IMR-90 (cell line): Measurements from ENCODE around the gene CLUH.

ENCODE experiments used
- BHLHE40 ChIP-seq: fragments of 150-350 bp; IDR thresholded peaks from 2 replicates; pipeline ENCODE4 v1.6.1; 2016; ENCODE audit warnings: mild to moderate bottlenecking, low read depth, low read length
- CEBPB ChIP-seq: IDR thresholded peaks from 2 replicates; pipeline ENCODE4 v1.6.1; 2012; ENCODE audit warnings: low read depth, low read length, improper control_type of control experiment
- ELK1 ChIP-seq: fragments of 150-350 bp; IDR thresholded peaks from 2 replicates; pipeline ENCODE4 v1.6.1; 2016; ENCODE audit warnings: low read depth, mild to moderate bottlenecking, low read length, moderate library complexity, borderline replicate concordance
- FOS ChIP-seq: fragments of 150-350 bp; IDR thresholded peaks from 2 replicates; pipeline ENCODE4 v1.6.1; 2016; ENCODE audit warnings: low read depth, low read length
- MAZ ChIP-seq: IDR thresholded peaks from 2 replicates; pipeline ENCODE4 v1.6.1; 2012; ENCODE audit warnings: low read depth, mild to moderate bottlenecking, low read length, improper control_type of control experiment, moderate library complexity, borderline replicate concordance
- MXI1 ChIP-seq: IDR thresholded peaks from 2 replicates; pipeline ENCODE4 v1.6.1; 2012; ENCODE audit warnings: low read depth, mild to moderate bottlenecking, low read length, moderate library complexity, borderline replicate concordance
- POLR2A ChIP-seq: IDR thresholded peaks from 2 replicates; pipeline ENCODE4 v1.6.1; 2012; ENCODE audit warnings: mild to moderate bottlenecking, low read depth, low read length
- RAD21 ChIP-seq: IDR thresholded peaks from 2 replicates; pipeline ENCODE4 v1.6.1; 2012; ENCODE audit warnings: low read length, improper control_type of control experiment
- RCOR1 ChIP-seq: IDR thresholded peaks from 2 replicates; pipeline ENCODE4 v1.6.1; 2012; ENCODE audit warnings: mild to moderate bottlenecking, low read length, improper control_type of control experiment; ENCODE audit not compliant: insufficient replicate concordance
- RFX5 ChIP-seq: IDR thresholded peaks from 2 replicates; pipeline ENCODE4 v1.8.0; 2012; ENCODE audit warnings: low read depth, mild to moderate bottlenecking, low read length, moderate library complexity
- SMC3 ChIP-seq: fragments of 150-350 bp; IDR thresholded peaks from 2 replicates; pipeline ENCODE4 v1.6.1; 2016; ENCODE audit warnings: low read depth, mild to moderate bottlenecking, antibody characterized with exemption, low read length, moderate library complexity
- TF ChIP-seq, protein P1 (sequence below): conservative IDR thresholded peaks from 2 replicates; pipeline ENCODE4 v1.5.1; 2012; ENCODE audit warnings: mild to moderate bottlenecking, low read depth, low read length, improper control_type of control experiment
- TF ChIP-seq, protein P2 (sequence below): fragments of 150-350 bp; IDR thresholded peaks from 2 replicates; pipeline ENCODE4 v1.6.1; 2017; ENCODE audit warnings: mild to moderate bottlenecking, antibody characterized with exemption, low read length, low read depth

DNA sequence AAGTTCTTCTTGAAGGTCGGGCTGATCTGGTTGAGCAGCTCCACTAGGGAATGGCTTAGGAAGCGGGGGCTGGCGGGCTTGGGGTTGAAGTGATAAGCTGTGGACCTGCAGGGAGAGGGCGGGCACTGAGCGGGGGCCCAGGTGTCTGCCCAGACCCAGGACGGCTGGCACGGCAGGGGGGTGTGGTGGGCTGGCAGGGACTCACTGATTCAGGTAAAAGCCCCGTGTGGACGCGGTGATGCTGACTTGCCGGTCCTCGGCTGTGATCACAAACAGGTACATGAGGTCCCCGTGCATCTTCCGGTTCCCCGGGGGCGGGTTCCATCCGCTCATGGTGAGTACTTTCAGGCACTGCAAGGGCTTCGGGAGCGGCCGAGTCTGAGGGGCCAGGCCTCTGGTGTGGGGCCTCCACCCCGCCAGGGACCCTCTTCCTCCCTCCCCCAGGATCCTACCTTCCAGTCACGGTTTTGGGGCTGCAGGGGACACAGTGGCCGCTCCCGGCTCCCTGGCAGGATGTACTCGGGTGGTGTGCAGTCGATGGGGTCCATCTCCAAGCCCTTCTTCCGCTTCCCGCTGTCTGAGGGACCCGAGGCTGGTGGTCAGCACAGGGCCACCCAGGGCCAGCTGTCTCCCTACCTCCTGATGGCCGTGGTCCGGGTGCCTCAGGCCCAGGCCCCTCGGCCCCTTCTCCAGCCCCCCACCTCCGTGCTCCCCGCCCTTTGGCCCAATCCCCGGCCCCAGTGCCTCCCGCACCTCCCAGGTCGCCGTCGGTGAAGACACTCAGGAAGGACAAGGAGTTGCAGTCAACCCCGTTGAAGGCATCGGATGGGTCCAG lies 10.2 kb downstream of the CLUH start:
- TF ChIP-seq, protein P1, sequence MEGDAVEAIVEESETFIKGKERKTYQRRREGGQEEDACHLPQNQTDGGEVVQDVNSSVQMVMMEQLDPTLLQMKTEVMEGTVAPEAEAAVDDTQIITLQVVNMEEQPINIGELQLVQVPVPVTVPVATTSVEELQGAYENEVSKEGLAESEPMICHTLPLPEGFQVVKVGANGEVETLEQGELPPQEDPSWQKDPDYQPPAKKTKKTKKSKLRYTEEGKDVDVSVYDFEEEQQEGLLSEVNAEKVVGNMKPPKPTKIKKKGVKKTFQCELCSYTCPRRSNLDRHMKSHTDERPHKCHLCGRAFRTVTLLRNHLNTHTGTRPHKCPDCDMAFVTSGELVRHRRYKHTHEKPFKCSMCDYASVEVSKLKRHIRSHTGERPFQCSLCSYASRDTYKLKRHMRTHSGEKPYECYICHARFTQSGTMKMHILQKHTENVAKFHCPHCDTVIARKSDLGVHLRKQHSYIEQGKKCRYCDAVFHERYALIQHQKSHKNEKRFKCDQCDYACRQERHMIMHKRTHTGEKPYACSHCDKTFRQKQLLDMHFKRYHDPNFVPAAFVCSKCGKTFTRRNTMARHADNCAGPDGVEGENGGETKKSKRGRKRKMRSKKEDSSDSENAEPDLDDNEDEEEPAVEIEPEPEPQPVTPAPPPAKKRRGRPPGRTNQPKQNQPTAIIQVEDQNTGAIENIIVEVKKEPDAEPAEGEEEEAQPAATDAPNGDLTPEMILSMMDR: no peak
- TF ChIP-seq MXI1: no peak
- no peak for TF ChIP-seq RFX5
- no peak for TF ChIP-seq SMC3
- TF ChIP-seq POLR2A: no peak
- no peak for TF ChIP-seq BHLHE40
- TF ChIP-seq CEBPB: no peak
- TF ChIP-seq, protein P2, sequence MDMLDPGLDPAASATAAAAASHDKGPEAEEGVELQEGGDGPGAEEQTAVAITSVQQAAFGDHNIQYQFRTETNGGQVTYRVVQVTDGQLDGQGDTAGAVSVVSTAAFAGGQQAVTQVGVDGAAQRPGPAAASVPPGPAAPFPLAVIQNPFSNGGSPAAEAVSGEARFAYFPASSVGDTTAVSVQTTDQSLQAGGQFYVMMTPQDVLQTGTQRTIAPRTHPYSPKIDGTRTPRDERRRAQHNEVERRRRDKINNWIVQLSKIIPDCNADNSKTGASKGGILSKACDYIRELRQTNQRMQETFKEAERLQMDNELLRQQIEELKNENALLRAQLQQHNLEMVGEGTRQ: no peak
- TF ChIP-seq RAD21: no peak
- TF ChIP-seq MAZ: no peak
- TF ChIP-seq RCOR1: no peak
- no peak for TF ChIP-seq ELK1
- no peak for TF ChIP-seq FOS
